Measurements from ENCODE around the gene THRA. TPM values are rescaled to one million over a fixed set of nuclear protein-coding genes. Genes with fewer than 3 reads are reported as not detected.

The THRA gene
- total RNA-seq, 2 donors from 2014 or later, result 35.2 to 79.8 TPM

GRCh38 chr17:40097087-40097486, 34.3 kb downstream of the THRA start:
- TF ChIP-seq CTCF (IDR thresholded peaks at IDR 0.05) (no peak), POLR2AphosphoS5 (IDR thresholded peaks at IDR 0.05) (no peak), POLR2A (IDR thresholded peaks at IDR 0.05) (no peak)
- no peaks in the 10 kb centered on the region for H3K4me1 ChIP-seq (replicated peaks)
- DNase-seq (ENCODE audit: low spot score), result no peak
- peaks cover 3 to 20% of the 10 kb centered on the region in 2 donors for H3K36me3 ChIP-seq
- no peaks in the 10 kb centered on the region for H3K27me3 ChIP-seq (replicated peaks; ENCODE audit: insufficient read depth)
- no peaks in the 10 kb centered on the region for H3K9me3 ChIP-seq
- no peak overlapping the region for H3K4me3 ChIP-seq
- intact Hi-C loops (cut with DNase I), result loop anchor here (5.0 kb wide), 1 partner anchor 35 kb away; the partner anchor contains the start of gene THRA
- WGBS, result 70% methylated on average over 10 of the region's 10 CpGs
- peak overlapping the region; percentile 88 to 95 for H3K27ac ChIP-seq

- no peaks in the 10 kb centered on the region for H3K4me1 ChIP-seq (replicated peaks)
- intact Hi-C loops (cut with DNase I), result loop anchor here (5.0 kb wide), 1 partner anchor 36 kb away; the partner anchor contains the start of gene THRA
- TF ChIP-seq POLR2AphosphoS5 (IDR thresholded peaks at IDR 0.05) (peak; percentile 52), POLR2A (IDR thresholded peaks at IDR 0.05) (peak; percentile 12), CTCF (IDR thresholded peaks at IDR 0.05) (no peak)
Observed at GRCh38 chr17:40097931-40098845, 35.4 kb downstream of the THRA start.

GRCh38 chr17:40098846-40099618, 36.3 kb downstream of the THRA start:
- TF ChIP-seq CTCF (IDR thresholded peaks at IDR 0.05) (no peak), POLR2A (IDR thresholded peaks at IDR 0.05) (peak; percentile 89), POLR2AphosphoS5 (IDR thresholded peaks at IDR 0.05) (peak; percentile 99)
- Histone ChIP-seq H3K36me3 (peaks cover 0 to 5% of the 10 kb centered on the region in 2 donors), H3K4me1 (replicated peaks) (no peaks in the 10 kb centered on the region), H3K9me3 (no peaks in the 10 kb centered on the region), H3K4me3 (peak overlapping the region; percentile 54 to 65), H3K27ac (peak overlapping the region; percentile 88 to 95), H3K27me3 (replicated peaks; ENCODE audit: insufficient read depth) (no peaks in the 10 kb centered on the region)
- intact Hi-C loops (cut with DNase I), result loop anchor here (5.0 kb wide), 1 partner anchor 37 kb away; the partner anchor contains the start of gene THRA
- peak; percentile 99 for DNase-seq (ENCODE audit: low spot score)
- WGBS, result 2% methylated on average over 52 of the region's 52 CpGs

More at GRCh38 chr17:40097931-40098845, 35.4 kb downstream of the THRA start:
- DNase-seq (ENCODE audit: low spot score), result peak; percentile 54
- peaks cover 3 to 12% of the 10 kb centered on the region in 2 donors for H3K36me3 ChIP-seq
- peak overlapping the region; percentile 54 to 65 for H3K4me3 ChIP-seq
- H3K27ac ChIP-seq, result peak overlapping the region; percentile 88 to 95
- H3K9me3 ChIP-seq, result no peaks in the 10 kb centered on the region
- 39% methylated on average over 9 of the region's 9 CpGs for whole genome bisulfite sequencing
- no peaks in the 10 kb centered on the region for H3K27me3 ChIP-seq (replicated peaks; ENCODE audit: insufficient read depth)

GRCh38 chr17:40099619-40100418, 37.1 kb downstream of the THRA start:
- Histone ChIP-seq H3K27ac (peak overlapping the region; percentile 88 to 95), H3K4me1 (replicated peaks) (no peaks in the 10 kb centered on the region), H3K36me3 (peaks cover 0 to 5% of the 10 kb centered on the region in 2 donors), H3K27me3 (replicated peaks; ENCODE audit: insufficient read depth) (no peaks in the 10 kb centered on the region), H3K4me3 (peak overlapping the region; percentile 54 to 65), H3K9me3 (no peaks in the 10 kb centered on the region)
- TF ChIP-seq POLR2AphosphoS5 (IDR thresholded peaks at IDR 0.05) (no peak), POLR2A (IDR thresholded peaks at IDR 0.05) (no peak), CTCF (IDR thresholded peaks at IDR 0.05) (no peak)
- WGBS, result 2% methylated on average over 31 of the region's 31 CpGs
- no peak for DNase-seq (ENCODE audit: low spot score)
- intact Hi-C loops (cut with DNase I), result loop anchor here (5.0 kb wide), 1 partner anchor 38 kb away; the partner anchor contains the start of gene THRA
